ENCODE measurements around the gene NDUFA5.

- TF ChIP-seq, protein P1, sequence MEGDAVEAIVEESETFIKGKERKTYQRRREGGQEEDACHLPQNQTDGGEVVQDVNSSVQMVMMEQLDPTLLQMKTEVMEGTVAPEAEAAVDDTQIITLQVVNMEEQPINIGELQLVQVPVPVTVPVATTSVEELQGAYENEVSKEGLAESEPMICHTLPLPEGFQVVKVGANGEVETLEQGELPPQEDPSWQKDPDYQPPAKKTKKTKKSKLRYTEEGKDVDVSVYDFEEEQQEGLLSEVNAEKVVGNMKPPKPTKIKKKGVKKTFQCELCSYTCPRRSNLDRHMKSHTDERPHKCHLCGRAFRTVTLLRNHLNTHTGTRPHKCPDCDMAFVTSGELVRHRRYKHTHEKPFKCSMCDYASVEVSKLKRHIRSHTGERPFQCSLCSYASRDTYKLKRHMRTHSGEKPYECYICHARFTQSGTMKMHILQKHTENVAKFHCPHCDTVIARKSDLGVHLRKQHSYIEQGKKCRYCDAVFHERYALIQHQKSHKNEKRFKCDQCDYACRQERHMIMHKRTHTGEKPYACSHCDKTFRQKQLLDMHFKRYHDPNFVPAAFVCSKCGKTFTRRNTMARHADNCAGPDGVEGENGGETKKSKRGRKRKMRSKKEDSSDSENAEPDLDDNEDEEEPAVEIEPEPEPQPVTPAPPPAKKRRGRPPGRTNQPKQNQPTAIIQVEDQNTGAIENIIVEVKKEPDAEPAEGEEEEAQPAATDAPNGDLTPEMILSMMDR (conservative IDR thresholded peaks at IDR 0.05): no peak; the same call in 1 of the 2 replicates
- TF ChIP-seq ZFX (IDR thresholded peaks at IDR 0.05): no peak
These were observed 65.1 kb downstream of the NDUFA5 start for GRCh38 chr7:123492485-123492884.
